Right forelimb (tissue), 1 donor: Measurements from ENCODE around the gene BMPR1A.
"Not testable (repeated sequence)": the region's sequence is repeated elsewhere in the genome, so short reads cannot be mapped to it uniquely, and the experiment has no call there.

Experiments used
- DNase-seq: peaks from one replicate; pipeline ENCODE4 v3.0.0-alpha.2; 2018

Gene BMPR1A

DNA sequence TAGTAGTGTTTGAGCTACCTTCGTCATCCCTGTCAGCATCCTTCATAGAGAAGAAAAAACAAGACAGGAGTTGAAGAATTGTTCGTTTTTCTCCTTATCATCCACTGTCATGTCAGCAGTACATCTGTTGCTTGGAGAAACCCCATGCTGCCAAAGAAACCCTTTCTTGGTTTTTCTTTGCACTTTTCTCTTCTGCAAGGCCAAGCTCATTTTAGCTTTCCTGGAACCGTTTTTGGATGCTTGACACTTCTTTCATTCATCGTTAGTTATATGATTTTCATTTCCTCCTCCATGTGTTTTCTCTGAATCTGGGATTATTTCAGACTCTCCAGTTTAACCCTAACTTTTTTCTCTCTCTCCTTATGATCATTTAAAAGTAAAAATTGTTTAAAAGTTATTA, 142.1 kb downstream of the BMPR1A start:
- no peak for DNase-seq

GRCh38 chr10:86899132-86899531, 142.7 kb downstream of the BMPR1A start:
- no peak for DNase-seq

DNA sequence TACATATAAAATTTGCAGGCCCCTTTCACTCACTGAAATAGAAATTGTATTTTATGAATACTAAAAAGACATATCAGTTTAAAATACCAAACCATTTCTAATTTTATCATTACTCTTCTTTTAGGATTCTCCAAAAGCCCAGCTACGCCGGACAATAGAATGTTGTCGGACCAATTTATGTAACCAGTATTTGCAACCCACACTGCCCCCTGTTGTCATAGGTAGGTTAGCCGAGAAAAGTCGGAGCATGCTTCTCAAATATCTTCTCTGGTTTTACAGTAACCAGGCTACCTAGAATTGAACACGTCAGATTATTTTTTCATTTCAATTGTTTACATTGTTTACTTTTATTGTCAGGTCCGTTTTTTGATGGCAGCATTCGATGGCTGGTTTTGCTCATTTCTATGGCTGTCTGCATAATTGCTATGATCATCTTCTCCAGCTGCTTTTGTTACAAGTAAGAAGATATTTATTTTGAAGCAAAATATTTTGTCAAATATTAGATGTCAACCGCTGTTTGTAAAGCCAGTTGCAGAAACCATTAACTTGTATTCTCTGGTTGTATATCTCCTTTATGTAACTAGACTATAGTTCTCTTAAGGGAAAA, 143.4 kb downstream of the BMPR1A start:
- peak; percentile 65 for DNase-seq

- DNase-seq: peak; percentile 51
These were observed 144.5 kb downstream of the BMPR1A start for GRCh38 chr10:86900955-86901354.

GRCh38 chr10:86904600-86904999, 148.2 kb downstream of the BMPR1A start:
- no peak for DNase-seq

DNA sequence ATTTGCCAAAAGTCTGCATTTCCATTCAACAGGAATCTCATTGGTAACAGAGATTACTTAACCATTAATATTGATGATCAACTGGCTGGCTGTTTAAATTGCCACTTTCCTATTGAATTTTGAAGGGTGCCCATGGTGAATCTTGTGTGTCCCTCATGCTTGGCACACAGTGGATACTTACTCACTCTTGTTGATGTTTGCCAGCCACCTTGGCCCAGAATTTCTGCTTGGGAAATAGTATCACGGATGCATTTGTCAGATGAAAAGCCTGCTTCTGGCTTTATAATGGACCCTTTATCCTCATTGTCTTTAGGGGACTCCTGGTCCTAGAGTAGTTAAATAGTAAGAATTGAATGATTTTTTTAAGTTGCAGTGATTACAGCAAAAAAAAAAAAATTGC, 149.0 kb downstream of the BMPR1A start:
- no peak for DNase-seq

- no peak for DNase-seq
These were observed 158.3 kb downstream of the BMPR1A start for GRCh38 chr10:86914734-86915133.

DNA sequence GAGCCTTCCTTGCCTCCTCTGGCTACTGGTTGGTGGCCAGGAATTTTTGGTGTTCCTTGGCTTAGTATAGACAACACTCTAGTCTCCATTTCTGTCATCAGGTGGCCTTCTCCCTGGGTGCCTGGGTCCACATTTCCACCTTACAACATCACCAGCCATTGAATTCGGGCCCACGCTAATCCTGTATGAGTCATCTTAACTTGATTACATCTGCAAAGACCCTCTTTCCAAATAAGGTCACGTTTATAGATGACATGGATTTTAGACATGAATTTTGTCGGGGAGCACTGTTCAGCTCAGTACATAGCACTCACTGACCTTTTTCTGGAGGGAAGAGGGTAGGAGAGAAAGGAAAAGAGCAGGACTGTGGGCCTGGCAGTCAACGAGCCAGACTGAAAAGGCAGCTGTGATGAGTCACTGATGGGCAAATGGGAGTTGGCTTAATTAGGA, 161.6 kb downstream of the BMPR1A start:
- DNase-seq: no peak

- DNase-seq: no peak
These were observed 166.1 kb downstream of the BMPR1A start for GRCh38 chr10:86922553-86922961.

- no peak for DNase-seq
These were observed 173.3 kb downstream of the BMPR1A start for GRCh38 chr10:86929468-86930380.

DNA sequence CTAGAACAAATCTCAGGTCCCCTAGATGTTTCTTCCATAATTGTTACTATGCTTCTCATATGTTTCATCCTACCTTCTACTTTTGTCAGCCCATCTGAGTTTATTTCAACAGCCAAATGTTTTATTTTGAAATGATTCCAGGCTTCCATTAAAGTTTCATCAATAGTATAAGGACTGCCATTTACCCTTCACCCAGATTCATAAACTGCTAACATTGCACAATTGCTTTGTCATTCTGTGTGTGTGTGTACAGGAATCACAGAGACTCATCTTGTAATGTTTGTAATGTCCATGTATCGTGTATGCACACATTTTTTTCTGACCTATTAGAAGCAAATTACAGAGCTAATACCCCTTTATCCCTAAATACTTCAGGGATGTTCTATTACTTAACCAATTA, 175.5 kb downstream of the BMPR1A start:
- no peak for DNase-seq

DNA sequence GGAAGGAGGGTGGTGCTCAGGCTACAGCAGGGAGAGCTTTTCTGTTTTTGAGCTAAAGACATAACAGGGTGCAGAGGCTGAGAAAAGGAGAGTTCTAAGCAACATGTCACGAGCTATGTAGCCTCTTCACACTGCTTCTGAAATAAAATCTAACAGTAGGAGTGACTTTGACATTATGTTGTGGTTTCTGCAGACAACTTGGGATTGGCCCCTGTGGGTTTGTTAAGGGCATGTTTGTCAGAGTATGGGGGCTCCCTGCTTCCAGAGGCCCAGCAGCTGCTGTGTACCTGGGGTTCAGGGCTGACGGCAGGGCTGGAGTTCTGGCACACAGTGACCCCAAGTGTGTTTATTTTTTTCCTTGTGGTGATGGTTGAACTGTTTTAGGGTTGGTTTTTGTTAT, 176.3 kb downstream of the BMPR1A start:
- no peak for DNase-seq

GRCh38 chr10:86934162-86934711, 177.8 kb downstream of the BMPR1A start:
- not testable (repeated sequence) for DNase-seq

- no peak for DNase-seq
These were observed 180.5 kb downstream of the BMPR1A start for GRCh38 chr10:86936661-86937501.

- DNase-seq: no peak
These were observed 181.2 kb downstream of the BMPR1A start for GRCh38 chr10:86937502-86938154.

DNA sequence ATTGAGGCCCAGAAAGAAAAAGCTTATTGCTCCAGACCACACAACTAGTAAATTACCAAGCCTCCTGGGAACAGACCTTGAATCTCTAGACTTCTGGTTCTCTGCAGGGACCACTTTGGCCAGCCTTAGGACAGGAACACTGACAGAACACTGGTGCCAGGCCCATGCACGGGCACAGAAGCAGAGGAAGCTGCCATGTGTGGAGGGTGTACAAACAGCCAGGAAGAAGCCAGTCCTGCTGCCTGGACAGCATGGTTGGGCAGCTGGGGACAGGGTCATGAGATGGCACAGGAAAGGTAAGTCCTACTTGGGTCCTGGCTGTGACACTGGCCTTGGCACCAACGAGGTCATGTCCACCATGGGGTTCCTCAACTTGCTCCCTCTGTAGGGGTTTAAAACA, 181.8 kb downstream of the BMPR1A start:
- DNase-seq: no peak

DNA sequence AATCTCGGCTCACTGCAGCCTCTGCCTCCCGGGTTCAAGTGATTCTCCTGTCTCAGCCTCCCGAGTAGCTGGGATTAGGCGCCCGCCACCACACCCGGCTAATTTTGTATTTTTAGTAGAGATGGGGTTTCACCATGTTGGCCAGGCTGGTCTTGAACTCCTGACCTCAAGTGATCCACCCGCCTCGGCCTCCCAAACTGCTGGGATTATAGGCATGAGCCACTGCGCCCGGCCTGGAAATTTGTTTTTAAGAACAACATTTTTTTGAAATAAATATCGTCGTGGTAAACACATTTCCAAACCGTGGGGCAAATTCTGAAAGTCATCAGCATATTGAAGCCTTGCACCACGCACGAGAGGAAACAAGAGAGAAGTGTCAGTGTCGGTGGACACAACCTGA, 183.7 kb downstream of the BMPR1A start:
- DNase-seq: not testable (repeated sequence)

DNA sequence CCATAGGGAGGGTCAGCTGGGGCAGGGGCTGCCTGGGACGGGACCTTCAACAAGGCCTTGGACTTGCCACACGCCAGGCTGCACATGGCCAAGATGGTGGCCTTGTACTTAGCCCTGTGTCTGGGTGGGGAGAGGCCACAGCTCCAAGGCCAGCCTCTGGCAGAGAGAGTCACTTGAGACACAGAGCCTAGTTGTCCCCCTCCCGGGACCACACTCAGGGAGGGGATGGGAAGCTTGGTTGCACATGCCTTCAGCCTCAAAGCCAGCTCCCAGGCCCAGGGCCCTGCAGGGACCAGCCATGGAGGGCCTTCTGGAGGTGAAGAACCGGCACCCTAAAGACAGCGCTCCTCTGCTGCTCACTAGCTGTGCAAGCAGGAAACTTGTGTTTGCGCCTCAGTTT, 184.3 kb downstream of the BMPR1A start:
- no peak for DNase-seq

DNA sequence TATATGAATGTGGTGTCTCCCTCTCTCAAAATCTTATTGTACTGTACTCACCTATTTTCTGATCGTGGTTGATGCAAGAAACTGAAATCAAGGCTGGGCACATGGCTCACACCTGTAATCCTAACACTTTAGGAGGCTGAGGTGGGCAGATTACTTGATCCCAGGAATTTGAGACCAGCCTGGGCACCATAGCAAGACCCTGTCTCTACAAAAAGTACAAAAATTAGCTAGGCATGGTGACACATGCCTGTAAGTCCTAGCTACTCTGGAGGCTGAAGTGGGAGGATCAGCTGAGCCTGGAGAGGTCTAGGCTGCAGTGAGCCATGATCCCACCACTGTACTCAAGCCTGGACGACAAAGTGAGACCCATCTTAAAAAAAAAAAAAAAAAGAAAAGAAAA, 185.0 kb downstream of the BMPR1A start:
- DNase-seq: no peak

GRCh38 chr10:86941991-86942421, 185.6 kb downstream of the BMPR1A start:
- no peak for DNase-seq

GRCh38 chr10:86942441-86943315, 186.3 kb downstream of the BMPR1A start:
- DNase-seq: no peak
